ENCODE results near the gene OTOP2.

DNA sequence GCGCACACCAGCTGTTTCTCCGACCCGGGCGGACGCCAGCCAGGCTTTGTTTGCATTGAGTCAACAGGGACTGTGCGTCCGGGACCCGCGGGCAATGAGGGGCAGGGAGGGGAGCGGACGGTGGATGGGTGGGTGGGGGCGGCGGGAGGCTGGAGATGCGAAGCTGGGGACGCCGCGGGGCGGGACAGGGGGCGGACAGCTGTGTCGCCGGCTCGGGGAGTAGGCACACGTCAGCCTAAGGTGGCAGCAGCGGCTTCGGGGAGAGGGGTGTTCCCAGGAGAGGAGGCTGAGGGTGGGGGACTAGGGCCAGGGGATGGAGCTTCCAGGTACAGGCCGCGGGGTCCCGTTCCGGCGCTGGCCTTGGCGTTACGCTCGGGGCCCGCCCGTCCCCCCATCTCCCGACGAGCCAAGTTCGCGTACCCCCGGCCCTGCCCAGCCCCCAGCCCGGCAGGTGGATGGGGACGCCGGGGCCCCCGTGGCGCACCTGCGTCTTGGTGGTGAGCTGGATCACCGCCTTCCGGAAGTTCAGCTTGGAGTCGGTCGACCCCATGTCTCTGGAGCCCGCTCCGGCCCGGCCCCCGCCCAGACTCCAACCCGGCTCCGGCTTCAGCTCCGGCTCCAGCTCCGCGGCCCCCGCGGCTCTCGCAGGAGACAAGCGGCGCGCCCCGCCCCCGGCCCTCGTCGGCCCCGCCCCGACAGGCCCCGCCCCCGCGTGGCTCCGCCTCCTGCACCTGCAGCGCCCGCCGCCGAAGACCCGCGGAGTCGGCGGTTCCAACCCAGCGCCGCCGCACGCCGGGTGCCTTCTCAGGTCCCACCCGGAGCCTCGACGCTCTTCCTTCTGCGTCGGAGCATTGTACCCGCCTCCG is 48.3 kb downstream of the OTOP2 start, which contains the start of gene HID1:
- TF ChIP-seq, protein P1, sequence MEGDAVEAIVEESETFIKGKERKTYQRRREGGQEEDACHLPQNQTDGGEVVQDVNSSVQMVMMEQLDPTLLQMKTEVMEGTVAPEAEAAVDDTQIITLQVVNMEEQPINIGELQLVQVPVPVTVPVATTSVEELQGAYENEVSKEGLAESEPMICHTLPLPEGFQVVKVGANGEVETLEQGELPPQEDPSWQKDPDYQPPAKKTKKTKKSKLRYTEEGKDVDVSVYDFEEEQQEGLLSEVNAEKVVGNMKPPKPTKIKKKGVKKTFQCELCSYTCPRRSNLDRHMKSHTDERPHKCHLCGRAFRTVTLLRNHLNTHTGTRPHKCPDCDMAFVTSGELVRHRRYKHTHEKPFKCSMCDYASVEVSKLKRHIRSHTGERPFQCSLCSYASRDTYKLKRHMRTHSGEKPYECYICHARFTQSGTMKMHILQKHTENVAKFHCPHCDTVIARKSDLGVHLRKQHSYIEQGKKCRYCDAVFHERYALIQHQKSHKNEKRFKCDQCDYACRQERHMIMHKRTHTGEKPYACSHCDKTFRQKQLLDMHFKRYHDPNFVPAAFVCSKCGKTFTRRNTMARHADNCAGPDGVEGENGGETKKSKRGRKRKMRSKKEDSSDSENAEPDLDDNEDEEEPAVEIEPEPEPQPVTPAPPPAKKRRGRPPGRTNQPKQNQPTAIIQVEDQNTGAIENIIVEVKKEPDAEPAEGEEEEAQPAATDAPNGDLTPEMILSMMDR (IDR thresholded peaks at IDR 0.05): no peak
- peak in 1 of 2 donors; percentile 26 for TF ChIP-seq POLR2A (IDR thresholded peaks at IDR 0.05)

Data from thyroid gland (tissue), 4 donors.